GM18909 (cell line): ENCODE measurements around the gene IFNAR2.
"Not testable (repeated sequence)": the region's sequence is repeated elsewhere in the genome, so short reads cannot be mapped to it uniquely, and the experiment has no call there.

Source experiments
- ATAC-seq: cut with Tn5 transposase; IDR thresholded peaks from one replicate; pipeline ENCODE4 v1.9.1; 2021; ENCODE audit warnings: mild to moderate bottlenecking; ENCODE audit not compliant: unreplicated experiment, poor library complexity

Gene IFNAR2

GRCh38 chr21:33240404-33240803 lies 10.7 kb downstream of the IFNAR2 start:
- ATAC-seq: no peak

DNA sequence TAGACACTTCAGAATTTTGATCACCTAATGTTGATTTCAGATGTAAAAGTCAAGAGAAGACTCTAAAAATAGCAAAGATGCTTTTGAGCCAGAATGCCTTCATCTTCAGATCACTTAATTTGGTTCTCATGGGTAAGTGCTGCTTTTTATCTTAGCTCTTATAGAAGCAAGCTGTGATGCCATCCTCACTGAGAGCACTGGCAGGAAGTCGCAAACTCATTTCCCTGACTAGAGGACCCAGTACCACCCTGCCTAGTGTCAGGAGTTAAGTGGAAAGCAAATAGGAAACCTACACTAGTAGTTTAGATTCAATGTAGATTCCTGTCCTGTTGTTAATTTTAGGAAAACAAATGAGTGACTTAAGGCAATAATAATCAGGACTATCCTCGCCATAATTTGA lies 12.1 kb downstream of the IFNAR2 start:
- ATAC-seq: no peak

- not testable (repeated sequence) for ATAC-seq
Measured at GRCh38 chr21:33242846-33243245, 13.1 kb downstream of the IFNAR2 start.

GRCh38 chr21:33244082-33244778 lies 14.5 kb downstream of the IFNAR2 start:
- no peak for ATAC-seq

GRCh38 chr21:33244779-33245105 lies 15.0 kb downstream of the IFNAR2 start:
- ATAC-seq: no peak

DNA sequence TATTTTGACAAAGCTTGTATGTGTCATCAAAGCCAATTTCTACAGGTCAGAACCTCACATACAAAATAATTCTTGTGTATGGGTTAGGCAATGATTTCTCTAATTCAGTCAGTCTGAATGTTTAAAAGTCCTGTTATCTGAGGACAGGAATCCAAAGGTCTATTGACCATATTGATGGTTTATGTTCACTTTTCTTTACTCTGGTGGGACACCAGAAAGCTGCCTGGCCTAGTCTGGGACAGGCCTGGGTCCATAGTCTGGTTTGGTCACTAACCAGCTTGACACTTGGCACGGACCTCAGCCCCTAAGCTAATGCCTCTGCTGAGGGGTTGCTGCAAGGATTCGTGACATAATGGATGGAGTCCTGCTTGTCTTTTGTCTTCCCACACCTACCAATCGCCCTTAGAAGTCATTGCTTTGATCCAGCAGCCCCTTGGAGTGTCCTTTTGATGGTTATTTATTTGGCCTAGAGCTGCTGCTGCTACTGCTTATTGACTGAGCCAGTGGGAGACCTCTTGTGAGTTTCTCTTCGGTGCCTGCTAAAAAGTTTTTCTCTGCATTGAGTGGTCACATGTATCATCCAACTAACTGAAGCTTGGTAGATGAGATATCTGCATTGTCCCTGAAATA lies 15.7 kb downstream of the IFNAR2 start:
- no peak for ATAC-seq

GRCh38 chr21:33246506-33246905 lies 16.8 kb downstream of the IFNAR2 start:
- ATAC-seq: no peak

GRCh38 chr21:33246963-33247362 lies 17.2 kb downstream of the IFNAR2 start:
- no peak for ATAC-seq

DNA sequence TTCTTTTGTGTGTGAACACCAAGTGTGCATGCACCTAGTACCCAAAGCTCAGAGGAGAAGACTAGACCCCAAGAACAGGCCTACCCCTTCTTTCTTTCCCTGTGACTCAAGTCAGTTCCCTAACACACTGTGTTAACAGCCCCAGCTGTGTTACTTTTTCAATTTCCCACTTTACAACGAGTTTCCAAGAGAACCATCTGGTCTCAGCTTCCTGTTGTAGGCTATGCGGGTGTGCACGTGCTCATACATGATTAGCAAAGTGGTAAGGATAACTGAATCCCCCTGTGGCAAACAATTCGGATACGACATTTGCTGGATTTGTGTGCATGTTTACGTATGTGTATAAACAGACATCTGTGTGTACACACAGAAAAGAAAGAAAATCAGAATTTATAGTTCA lies 17.9 kb downstream of the IFNAR2 start:
- no peak for ATAC-seq

- no peak for ATAC-seq
Measured at GRCh38 chr21:33249331-33250002, 19.7 kb downstream of the IFNAR2 start.

DNA sequence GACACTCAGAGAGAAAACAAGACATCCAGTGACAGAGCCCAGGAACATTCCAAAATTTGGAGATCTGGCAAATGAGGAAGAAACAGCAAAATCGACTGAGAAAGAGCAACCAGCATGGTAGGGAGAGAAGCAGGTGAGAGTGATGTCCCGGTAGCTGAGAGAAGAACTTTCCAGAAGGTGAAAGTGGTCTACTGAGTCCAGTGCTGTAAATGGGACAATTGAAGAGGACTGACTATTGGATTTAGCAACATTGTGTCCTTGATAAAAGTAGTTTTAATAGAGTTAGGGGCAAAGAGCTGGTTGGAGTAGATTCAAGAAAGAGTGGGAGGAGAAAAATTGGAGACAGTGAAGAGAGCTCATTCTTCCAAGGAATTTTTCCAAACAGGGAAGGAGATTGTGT lies 21.4 kb downstream of the IFNAR2 start:
- ATAC-seq: no peak

GRCh38 chr21:33253382-33253781 lies 23.6 kb downstream of the IFNAR2 start:
- ATAC-seq: not testable (repeated sequence)

GRCh38 chr21:33254766-33255165 lies 25.0 kb downstream of the IFNAR2 start:
- ATAC-seq: no peak

- no peak for ATAC-seq
Measured at GRCh38 chr21:33255404-33255803, 25.7 kb downstream of the IFNAR2 start.

- ATAC-seq: no peak
Measured at GRCh38 chr21:33256019-33256418, 26.3 kb downstream of the IFNAR2 start.

DNA sequence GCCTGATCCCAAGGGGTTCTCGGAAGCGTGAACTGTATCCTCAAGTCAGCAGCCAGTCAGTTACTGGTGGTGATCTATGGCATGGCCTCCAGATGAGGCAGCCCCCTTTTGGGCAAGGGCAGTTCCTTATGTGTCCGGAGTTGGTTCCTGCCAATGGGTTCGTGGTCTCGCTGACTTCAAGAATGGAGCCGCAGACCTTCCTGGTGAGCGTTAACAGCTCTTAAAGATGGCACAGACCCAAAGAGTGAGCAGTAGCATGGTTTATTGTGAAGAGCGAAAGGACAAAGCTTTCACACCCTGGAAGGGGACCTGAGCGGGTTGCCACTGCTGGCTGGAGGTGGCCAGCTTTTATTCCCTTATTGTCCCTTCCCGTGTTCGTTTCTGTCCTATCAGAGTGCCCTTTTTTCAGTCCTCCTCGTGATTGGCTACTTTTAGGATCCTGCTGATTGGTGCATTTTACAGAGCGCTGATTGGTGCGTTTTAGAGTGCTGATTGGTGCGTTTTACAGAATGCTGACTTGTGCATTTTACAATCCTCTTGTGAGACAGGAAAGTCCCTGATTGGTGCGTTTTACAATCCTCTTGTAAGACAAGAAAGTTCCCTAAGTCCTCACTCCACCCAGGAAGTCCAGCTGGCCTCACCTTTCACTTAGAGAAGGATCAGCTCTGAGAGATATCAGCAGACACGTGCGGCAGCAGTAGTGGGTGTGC lies 27.5 kb downstream of the IFNAR2 start:
- no peak for ATAC-seq

- no peak for ATAC-seq
Measured at GRCh38 chr21:33258475-33258874, 28.7 kb downstream of the IFNAR2 start.

DNA sequence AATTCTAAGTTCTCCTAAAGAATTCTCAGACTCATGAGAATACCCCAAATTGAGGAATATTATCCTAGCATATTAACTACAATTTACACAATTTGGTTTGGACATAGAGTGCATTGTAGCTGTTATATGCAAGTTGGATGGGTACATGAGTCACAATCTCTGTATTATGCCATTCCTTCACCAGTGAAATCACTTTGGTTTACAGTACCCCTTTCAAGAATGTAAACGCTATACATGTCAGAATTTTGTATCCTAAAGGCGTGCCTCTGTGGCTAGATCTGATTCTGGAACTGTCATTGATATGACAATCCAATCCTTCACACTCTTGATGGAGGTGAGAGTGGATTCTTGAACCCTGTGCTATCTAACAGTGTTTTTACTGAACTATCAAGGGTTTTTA lies 29.7 kb downstream of the IFNAR2 start:
- no peak for ATAC-seq

- no peak for ATAC-seq
Measured at GRCh38 chr21:33259995-33260394, 30.3 kb downstream of the IFNAR2 start.

- no peak for ATAC-seq
Measured at GRCh38 chr21:33261635-33262034, 31.9 kb downstream of the IFNAR2 start.

GRCh38 chr21:33262921-33263320 lies 33.2 kb downstream of the IFNAR2 start:
- ATAC-seq: no peak
